NCI-H446 treated with DMSO at 0.1 percent for 48 hours (cell line): ENCODE measurements around the gene IL11.

Experiments
- DNase-seq: peaks from one replicate; lab custom pipeline; 2025; lab: John Stamatoyannopoulos, UW

The IL11 gene

DNA sequence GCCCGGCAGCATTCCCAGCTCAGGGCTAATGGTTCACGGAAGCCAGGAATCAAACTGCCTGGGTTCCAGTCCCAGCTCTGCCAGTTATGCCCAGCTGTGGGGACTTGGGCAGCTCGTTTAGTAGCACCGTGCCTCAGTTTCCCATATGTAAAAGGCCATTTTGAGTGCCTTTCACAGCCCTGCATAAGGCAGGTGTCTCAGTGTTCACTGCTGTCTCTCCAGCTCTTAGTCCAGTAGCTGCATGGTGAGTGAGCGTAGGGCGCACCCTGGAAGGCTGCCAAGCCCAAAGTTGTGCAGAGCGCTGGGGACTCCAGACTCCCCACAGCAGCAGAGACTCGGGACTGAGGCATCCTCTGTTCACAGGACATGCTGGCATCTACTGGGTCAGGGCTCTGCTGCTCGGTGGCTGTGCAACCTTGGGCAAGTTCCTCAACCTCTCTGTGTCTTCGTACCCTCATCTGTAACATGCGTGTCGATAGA is 21.0 kb upstream of the IL11 start:
- DNase-seq: no peak

DNA sequence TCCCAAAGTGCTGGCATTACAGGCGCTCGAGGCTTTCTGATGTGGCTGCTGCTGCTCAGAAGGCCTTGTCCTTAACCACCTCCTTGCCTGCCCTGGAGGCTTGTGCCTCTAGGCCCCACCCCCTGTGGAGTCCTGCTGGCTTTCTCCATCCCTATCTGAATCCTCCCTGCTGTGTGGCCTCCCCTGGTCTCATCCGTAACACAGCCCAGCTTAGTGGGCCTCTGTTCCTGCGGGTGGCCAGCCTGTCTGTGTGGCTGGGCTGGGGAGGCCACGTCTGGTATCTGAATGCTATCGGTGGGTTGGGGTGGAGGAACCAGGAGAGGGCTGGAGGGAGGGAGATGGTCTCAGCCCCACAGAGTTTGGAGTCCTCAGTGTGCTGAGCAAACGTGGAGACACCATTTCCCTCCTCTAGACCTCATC is 20.2 kb upstream of the IL11 start:
- DNase-seq: no peak

DNA sequence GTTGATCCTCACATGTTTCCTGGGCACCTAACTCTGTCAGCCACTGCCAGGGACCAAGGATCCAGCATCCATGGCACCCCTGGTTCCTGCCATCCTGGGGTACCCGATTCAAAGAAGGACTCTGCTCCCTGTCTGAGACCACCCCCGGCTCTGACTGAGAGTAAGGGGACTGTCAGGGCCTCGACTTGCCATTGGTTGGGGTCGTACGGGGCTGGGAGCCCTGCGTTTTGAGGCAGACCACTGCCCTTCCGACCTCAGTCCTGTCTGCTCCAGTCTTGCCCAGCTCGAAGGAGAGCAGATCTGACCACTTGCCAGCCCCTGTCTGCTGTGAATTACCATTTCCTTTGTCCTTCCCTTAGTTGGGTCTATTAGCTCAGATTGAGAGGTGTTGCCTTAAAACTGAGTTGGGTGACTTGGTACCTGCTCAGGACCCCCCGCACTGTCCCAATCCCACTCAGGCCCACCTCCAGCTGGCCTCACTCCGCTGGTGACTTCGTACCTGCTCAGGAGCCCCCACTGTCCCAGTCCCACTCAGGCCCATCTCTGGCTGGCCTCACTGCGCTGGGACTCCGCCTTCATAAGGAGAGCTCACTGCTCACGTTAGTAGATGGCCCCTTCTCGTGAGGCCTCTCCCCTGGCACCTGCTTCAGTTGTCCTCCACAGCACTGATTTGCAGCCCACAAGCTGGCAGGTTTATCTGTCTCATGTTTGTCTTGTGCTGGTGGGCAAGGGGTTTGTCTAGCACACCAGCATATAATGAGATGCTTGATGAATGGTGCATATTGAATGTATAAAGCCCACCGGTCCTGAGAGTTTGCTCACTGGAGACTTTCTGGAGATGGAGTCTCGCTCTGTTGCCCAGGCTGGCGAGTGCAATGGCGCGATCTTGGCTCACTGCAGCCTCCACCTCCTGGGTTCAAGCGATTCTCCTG is 19.4 kb upstream of the IL11 start:
- DNase-seq: no peak

DNA sequence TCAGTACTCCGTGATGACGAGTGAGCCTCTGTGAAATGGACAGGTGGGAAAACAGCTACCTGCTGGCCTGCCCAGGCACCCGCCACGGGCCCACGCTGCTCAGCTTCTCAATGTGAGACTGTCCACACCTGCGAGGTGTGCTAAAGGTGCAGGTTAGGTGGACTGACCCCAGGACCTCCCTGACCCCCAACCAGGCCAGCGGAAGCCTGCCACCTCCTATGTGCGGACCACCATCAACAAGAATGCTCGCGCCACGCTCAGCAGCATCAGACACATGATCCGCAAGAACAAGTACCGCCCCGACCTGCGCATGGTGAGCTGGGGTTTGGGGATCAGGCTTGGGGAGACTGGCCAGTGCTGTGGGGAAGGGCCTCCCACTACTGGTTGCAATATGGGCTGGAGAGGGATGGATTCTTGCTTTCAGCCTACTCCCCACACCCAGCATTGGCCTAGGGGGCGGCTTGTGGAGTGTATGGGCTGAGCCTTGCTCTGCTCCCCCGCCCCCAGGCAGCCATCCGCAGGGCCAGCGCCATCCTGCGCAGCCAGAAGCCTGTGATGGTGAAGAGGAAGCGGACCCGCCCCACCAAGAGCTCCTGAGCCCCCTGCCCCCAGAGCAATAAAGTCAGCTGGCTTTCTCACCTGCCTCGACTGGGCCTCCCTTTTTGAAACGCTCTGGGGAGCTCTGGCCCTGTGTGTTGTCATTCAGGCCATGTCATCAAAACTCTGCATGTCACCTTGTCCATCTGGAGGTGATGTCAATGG is 17.7 kb upstream of the IL11 start:
- no peak for DNase-seq

DNA sequence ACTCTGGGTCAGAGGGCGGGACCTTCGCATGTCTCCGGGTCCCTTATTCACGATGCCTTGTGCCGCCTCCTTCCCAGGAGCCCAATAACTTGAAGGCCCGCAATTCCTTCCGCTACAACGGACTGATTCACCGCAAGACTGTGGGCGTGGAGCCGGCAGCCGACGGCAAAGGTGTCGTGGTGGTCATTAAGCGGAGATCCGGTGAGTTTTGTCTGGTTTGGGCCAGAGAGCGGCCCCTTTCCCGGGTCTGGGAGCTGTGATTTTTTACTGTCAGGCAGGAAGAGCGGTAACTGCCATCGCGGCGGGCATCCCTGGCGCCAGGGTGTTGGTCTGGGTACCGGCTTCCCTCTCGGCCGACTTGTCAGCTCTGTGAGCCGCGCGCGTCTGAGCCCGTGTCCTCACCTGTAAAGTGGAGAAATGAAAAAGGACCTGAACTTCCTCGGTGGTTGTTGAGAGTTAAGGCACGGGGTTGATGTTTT is 16.3 kb upstream of the IL11 start:
- DNase-seq: no peak

DNA sequence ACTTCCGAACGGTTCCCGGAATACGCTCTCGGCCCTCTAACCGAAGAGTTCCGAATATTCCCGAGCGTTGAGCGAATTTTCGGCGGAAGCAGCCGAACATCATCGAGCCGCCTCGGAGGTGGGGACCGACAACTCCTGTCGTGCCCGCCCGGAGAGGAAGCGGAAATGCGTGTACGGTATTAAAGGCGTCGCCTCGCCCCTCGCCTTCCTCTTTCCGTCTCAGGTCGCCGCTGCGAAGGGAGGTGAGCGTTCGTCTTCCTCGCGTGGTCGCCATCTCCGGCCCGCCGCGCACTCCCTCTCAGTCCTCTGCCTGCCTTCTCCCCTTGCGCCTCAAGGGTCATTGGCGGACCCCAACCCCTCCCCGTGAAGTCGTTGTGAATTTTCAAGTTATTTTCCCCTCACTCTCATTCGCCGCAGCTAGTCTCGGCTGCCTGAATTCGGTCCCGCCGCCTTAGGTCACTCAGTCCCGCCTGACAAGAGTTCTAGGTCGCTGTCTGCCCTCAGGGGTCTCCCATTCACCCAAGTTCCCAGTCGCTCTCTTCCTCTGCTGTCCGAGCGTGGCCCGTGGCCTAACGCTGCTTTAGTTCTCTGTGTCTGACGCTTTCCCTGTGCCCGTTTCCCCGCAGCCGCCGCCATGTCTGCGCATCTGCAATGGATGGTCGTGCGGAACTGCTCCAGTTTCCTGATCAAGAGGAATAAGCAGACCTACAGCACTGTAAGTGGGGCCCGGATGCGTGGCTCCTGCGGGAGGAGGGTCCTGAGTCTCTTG is 15.6 kb upstream of the IL11 start, which contains the start of gene RPL28:
RPL28 (plus strand) TSS at position 209 of the 769 bp plus-strand sequence; CDS start at position 635, 426 bp downstream.
- DNase-seq: peak; percentile 96

DNA sequence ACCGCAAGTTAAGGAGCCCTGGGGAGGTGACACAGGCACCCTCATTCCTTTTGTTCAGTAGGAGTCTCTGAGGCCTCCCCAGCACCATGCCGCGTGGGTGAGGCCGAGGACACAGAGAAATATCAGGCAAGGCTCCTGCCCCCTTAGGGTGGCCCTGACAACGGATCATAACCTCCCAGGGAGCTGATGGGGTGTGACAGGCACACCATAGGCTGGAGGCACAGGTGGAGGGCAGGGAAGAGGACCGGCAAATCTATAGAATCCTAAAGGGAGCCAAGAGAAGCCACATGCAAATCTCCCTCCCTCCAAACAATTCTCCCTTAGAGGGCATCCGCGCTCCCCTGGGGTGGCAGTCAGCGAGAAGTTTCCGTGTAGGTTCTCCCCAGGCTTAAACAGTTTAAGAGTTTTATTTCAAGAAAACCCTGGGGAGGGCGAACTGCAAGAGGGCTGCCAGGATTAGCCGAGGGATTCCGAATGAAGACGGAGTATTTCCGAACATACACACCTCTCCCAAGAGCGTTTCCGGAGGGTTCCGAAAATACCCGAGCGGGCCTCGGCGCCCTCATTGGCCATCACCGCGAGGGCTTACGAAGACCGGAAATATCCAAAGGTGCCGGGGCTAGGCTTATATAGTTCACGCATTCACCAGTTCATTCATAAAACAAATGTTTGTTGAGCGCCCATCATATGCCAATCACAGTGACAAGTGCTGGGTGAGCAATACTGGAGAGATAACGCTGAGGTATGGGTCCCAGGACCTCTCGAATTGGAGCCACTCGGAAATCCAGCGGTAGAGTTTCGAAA is 14.9 kb upstream of the IL11 start:
- DNase-seq: peak; percentile 95

DNA sequence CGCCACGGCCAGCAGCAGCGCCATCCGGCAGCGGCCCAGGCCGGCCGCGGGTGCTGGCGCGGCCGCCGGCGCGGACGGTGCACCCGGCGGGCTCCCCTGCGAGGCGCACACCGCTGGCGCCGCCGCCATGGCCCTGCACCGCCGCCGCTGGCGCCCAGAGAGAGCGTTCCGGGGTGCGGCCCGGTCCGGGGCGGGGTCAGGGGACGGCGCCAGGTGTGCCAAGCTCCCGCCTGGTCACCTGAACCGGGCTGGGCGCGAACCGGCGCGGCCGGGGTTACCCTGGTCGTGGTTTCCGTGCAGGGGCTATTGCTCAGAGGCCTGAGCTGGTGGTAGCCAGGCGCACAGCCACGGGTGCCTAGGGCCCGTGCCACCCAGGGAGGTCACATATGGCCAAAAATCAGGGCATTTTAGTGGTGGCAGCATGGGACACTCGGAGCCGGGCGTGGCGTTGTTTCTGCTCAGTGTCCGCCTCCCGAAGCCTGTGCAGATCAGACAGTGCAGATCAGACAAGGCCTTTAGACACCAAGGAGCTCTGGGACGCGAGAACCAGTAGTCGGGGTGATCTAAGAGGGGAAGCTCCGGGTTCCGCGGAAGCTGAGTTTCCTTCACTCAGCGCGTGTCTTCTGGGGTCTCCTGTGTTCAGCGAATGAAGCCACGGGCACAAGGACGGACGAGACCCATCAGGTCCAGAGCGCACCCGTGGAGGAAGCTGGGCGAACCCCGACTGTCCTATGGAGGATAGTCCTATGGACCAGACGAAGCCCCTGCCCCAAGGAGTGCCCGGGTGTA is 14.1 kb upstream of the IL11 start, which contains the start of gene TMEM238:
TMEM238 (minus strand) TSS at position 162 of the 789 bp plus-strand sequence; CDS start at position 129, 33 bp downstream.
- DNase-seq: no peak

DNA sequence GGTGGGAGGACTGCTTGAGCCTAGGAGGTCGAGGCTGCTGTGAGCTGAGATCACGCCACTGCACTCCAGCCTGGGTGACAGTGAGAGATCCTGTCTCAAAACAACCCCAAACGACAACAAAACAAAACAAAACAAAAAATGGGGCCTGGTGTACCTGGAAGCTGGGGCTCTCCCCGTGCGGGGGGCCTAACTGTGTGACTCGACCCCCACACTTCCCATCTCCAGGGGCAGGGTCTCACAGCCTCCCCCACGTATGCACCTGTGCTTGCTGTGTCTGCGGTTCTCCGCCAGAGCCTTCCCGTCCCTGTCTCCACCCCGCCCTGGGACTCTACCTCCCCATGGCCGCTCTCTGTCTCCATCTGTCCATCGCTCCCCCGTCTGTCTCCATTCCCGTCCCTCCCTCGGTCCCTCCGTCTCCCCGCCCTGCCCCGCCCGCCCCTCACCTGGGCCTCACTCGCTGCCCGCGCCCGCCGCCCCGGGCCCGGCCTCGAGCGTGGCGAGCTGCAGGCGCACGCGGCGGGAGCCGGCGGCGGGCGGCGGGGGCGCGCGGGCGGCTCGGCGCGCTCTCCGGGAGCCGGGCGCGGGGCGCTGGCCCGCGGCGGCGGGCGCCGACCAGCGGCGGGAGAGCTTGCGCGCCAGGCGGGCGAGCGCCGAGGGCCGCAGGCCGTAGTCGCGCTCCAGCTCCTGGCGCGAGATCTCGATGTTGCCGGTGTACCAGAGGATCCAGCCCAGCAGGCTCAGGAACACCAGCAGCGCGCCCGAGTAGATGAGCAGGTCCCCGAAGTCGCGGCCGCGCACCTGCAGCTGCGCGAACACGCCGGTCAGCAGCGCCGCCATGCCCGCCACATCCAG is 13.2 kb upstream of the IL11 start:
- DNase-seq: peak; percentile 44

DNA sequence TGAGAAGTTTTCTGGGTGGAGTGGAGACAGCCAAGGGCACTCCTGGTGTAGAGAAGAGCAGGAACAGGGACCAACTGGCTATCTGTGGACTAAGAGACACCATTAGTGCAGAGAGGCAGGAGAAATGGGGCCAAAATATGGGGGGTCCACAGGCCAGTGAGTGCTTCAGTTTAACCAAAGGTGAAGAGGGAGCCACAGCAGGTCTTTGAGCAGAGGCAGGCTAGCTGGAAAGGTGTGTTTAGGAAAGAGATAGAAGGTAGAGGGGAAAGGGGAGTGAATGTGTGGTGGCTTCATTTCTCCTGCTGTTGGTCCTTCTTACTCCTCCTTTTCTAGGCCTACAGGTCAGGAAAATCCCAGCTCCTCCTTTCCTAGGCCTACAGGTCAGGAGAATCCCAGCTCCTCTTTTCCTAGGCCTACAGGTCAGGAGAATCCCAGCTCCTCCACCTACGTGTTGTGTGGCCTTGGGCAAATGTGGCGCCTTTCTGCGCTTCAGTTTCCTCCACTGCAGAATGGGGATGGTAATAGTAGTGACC is 12.3 kb upstream of the IL11 start:
- DNase-seq: no peak

DNA sequence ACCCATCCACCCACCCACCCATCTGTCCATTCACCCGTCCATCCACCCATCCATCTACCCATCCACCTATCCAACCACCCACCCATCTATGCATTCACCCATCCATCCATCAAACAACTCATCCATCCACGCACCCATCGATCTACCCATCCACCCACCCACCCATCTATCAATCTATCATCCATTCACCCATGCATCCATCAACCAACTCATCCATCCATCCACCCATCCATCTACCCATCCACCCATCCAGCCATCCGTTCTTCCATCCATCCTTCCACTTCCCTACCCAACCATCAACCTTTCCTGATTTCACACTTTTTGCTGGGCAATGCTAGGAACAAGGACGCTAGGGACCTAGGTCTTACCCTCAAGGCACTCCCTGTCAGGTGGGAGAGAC is 11.8 kb upstream of the IL11 start:
- DNase-seq: no peak

DNA sequence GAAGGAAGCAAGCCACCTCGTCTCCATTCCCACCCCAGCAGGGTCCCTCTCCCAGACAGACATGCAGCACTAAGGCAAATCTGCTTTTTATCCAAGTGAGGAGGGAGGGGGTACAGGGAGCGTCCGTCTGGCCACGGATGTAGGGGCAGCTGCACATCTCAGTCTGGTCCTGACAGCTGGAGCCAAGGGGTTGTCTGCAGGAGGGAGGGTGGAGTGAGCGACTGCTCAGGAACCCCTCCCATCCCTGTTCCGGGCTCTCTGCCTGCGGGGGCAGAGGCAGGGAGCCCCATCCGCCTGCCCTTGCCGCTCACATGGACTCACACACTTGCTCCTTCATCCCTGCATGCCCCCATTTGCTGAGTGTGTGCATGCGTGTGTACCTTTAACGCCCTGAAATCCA is 8.9 kb upstream of the IL11 start:
- no peak for DNase-seq

DNA sequence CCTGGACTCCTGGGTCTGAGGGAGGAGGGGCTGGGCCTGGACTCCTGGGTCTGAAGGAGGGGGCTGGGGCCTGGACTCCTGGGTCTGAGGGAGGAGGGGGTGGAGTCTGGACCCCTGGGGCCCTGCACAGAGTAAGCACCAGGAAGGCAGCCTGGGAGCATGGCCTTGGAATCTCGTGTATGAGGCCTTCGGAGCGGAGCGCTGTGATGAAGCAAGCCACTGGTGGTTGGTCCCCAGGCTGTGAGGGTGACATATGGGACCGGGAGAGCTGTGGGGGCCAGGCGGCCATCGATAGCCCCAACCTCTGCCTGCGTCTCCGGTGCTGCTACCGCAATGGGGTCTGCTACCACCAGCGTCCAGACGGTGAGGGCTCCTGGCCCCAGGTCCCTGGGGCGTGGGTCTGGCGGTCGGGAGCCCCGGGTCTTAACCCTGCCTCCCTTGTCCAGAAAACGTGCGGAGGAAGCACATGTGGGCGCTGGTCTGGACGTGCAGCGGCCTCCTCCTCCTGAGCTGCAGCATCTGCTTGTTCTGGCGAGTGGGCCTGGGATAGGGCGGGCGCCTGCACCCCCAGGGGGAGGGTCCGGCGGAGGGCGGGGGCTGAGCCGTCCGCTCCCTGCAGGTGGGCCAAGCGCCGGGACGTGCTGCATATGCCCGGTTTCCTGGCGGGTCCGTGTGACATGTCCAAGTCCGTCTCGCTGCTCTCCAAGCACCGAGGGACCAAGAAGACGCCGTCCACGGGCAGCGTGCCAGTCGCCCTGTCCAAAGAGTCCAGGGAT is 7.3 kb upstream of the IL11 start:
- DNase-seq: no peak

DNA sequence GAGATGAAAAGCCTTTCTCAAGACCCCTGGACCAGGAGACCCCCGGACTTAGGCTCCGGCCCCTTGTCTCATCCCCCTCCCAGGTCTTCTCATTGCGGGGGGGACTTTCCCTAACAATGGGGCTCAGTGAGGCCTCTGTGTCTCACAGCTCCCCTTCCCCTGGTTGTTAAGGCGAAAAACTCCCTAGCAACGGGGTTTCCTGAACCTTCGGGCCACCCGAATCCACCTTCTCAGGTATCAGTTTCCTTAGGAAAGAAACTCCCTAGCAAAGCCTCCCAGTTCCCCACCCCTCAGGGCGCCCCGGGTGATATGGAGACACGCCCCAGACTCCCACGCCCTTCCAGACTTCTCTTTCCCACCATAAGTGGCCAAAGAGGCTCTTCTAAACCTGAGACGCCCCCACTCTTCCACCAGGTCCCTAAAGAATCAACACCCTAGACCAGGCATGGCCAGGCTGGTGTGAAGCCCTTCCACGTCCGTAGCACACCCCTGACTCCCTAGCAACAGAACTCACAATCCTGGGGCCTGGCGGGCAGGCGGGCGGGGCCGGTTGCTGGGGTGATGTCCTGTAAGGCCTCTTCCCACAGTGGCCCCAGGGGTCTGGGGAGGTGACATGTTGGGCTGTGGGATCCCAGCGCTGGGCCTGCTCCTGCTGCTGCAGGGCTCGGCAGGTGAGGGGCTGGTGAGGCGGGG is 6.1 kb upstream of the IL11 start, which contains the start of gene TMEM190:
TMEM190 (plus strand) TSS at position 586 of the 693 bp plus-strand sequence; CDS start at position 614, 28 bp downstream.
- no peak for DNase-seq

DNA sequence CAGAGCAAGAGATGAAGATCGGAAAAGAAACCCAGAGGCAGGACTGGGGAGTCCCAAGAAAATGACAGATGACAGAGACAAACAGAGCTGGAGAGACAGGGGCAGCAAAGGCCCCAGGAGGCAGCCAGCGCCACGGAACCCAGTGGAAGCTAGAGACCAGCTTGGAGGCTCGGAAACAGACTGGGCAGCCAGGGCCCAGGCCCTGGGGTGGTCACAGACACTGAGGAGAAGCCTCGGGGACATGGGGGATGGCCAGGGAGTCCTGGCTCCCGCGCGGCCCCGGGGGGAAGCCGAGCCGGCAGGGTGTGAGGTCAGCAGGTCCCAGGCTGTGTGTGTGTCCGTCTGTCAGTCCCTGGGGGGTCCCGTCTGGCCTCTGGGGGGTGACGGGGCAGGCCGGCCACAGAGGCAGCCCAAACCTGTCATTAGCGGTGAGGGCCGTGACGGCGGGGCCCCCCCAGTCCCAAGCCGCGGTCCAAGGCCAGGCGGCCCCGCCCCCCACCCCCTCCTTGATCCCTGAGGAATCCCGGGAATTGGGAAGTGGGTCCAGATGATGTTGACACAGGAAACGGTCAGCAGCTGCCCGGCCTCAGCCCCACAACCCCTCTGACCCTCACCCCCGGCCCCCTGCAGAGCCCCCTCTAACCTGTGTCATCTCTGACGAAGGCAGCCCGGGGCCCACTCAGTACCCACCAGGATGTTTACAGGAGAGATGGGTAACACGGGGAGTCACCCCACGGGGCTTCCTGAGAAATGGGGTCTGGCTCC is 3.9 kb upstream of the IL11 start:
- DNase-seq: no peak

DNA sequence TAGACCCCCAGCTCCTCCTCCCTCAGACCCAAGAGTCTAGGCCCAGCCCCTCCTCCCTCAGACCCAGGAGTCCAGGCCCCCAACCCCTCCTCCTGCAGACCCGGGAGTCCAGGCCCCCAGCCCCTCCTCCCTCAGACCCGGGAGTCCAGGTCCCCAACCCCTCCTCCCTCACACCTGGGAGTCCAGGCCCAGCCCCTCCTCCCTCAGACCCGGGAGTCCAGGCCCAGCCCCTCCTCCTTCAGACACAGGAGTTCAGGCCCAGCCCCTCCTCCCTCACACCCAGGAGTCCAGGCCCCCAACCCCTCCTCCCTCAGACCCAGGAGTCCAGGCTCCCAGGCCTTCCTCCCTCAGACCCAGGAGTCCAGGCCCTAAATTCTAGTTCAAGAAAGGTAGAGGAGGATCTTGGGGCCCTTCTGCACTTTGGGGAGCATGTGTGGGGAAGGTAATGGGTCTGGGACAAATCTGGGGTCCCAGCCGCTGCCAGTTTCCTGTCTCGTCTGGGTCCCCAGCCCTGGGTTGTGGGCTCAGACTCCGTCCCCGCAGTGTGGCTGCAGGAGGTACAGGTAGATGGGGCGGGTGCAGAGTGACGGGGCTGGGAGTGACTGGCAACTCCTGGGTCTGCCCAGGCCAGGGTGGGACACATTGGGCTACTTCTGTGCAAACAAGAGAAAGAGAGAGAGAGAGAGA is 3.2 kb upstream of the IL11 start:
- DNase-seq: no peak
